ENCODE measurements around the gene DCTN4.

DNA sequence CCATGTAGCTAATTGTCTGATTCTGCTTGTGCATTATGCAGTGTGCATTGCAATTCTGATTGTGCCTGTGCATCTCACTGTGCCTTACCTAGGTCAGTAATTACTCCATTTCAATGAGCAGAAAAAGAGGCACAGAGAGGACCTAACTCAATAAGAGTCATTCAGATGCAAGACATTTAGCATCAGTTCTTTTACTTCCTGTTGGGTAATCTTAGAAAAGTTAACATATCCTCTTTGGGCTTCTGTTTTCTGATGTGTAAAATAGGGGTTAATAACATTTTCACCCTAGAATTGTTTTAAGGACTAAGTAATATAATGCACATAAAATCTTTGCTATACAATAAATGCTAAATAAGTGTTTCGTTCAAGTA is 7.0 kb upstream of the DCTN4 start:
- TF ChIP-seq, protein P1, sequence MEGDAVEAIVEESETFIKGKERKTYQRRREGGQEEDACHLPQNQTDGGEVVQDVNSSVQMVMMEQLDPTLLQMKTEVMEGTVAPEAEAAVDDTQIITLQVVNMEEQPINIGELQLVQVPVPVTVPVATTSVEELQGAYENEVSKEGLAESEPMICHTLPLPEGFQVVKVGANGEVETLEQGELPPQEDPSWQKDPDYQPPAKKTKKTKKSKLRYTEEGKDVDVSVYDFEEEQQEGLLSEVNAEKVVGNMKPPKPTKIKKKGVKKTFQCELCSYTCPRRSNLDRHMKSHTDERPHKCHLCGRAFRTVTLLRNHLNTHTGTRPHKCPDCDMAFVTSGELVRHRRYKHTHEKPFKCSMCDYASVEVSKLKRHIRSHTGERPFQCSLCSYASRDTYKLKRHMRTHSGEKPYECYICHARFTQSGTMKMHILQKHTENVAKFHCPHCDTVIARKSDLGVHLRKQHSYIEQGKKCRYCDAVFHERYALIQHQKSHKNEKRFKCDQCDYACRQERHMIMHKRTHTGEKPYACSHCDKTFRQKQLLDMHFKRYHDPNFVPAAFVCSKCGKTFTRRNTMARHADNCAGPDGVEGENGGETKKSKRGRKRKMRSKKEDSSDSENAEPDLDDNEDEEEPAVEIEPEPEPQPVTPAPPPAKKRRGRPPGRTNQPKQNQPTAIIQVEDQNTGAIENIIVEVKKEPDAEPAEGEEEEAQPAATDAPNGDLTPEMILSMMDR (IDR thresholded peaks at IDR 0.05), result no peak
- TF ChIP-seq EP300 (IDR thresholded peaks at IDR 0.05) (no peak), POLR2A (IDR thresholded peaks at IDR 0.05) (no peak)
